Measurements from ENCODE around the gene LRRC27.

The LRRC27 gene

DNA sequence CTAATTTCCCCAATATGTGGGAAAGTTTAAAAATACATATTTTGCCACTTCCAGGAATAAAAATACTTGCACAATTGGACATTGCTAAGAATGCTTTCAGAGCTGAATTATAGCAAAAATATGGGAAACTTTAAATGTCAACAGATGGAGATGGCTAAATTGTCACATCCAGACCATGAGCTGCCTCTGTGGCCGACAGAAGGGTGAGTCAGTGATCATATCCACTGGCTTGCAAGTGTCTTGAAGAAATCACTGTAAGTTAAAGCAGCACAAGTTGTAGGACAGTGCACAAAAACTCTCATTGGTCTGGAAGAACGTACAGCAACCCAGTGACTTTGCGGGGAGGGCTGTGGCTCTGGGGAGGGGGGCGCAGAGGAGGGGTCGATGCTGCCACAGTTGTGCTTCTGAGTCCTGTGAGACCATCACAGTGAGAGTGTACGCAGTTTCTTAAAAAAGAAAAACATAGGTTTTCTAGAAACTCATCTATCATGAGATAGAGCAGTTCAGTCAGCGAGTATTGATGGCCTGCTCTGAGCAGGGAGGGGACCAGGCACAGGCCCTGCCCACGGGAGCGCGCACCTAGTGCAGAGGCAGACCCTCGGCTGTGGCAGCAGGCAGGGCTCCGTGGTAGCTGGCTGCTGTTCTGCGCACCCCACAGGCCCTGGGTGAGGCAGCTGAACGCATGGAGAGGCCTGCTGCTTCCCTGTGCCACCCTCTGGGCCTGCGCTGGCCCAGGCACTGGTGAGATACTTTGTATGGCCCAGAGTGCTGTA is 25.5 kb downstream of the LRRC27 start:
- DNase-seq (ENCODE audit: low read depth), result no peak

DNA sequence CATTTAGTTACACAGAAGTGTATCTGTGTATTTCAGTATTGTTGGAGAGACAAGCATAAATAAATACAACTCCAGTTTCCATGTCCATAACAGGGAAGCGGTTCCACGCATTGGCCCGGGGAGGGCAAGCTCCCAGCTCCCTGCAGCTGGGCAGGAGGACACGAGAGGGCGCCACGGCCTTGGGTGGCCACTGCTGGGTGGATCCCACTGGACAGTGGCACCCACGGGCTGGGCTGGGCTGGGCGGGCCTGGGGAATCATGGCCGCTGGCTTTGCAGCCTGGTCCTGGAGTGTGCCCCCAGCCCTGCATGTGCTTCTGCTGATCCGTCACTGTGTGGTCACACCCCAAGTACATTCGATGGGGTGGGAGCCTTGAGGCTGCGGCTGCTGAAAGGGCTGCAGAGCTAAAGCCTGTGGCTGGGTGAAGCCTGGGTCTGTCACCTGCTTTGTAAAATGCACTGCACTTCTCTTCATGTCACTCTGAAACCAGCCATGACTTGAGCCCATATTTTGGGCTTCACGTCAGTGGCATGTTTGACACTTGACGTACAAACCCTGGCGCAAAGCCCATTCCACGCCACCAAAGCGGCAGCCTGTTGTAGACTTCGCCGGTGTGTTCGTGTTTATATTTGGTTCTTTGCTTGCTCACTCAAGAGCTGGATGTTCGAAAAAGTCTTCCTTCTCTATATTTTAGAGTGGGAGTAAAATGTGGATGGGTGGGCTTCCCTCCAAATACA is 27.5 kb downstream of the LRRC27 start:
- DNase-seq (ENCODE audit: low read depth), result no peak

DNA sequence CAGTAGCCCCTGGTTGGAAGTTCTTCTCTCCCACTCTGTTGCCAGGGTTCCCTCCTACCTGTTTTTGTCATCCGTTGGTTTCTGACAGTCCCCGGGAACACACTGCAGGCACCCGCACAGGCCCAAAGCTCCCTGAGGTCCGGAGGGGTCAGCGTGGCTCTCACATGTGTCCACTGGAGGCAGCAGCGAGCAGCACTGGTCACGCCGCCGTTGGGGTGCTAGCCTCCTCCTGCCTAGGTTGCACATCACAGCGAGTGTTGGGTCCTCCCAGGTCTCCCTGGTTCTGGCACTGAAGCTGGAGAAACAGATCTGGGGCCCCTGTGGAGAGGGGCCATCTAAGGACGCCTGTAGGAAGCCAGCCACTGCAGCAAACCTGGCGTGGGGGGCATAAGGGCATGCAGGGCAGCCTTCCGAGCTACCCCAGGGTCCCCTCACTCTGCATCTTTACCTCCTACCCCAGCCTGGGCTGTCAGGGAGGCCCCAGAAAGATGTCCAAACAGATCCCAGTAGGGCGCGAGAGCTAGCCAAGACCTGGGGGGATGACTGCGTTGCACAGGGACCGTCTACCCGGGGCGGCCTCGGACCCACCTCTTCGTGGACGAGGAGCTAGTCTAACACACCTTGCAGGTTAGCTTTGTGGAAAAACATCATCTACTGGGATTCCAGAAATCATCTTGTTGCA is 28.9 kb downstream of the LRRC27 start:
- DNase-seq (ENCODE audit: low read depth), result no peak

DNA sequence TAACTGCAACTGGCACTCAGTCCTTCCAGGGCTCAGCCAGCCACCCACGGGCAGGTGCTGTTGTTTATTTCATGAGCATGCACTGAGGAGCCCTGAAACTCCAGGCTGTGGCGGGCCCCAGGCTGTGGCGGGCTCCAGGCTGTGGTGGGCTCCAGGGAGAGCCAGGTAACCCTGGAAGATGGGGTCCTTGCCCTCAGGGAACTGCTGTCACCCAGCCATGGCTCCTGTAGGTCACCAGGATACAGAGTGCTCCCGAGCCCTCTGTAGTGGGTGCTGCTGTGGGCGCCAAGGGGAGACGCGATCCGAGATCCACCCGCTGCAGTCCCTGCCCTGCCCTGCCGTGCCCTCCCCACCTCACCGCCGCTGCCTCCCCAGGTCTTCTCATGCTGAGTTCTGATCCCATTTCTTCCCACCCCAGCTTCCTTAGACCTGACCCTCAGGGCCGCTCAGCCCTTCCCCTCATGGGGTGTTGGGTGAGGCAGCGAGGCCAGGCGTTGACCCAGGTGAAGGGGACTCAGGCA is 29.6 kb downstream of the LRRC27 start:
- no peak for DNase-seq (ENCODE audit: low read depth)

DNA sequence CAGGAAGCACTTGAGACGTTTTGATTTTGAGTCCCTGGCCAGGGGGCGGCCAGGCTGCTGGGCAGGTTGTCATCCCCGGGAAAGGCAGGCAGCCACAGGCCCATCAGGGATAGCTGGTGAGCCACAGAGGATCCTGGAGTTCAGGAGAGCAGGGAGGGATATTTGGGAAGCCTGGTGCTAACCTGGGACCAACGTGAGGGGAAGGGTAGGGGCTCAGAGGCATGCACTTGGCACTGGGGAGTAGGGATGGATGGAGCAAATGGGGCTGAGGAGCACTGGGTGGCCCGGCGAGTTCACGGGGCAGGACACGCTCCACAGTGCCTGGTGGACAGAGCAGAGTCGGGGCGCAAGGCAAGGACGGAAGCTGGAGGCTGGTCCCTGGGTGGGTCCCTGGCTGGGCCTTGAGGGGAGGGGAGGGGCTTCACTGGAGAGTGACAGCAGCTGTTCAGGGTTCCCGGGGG is 30.2 kb downstream of the LRRC27 start:
- DNase-seq (ENCODE audit: low read depth), result no peak

DNA sequence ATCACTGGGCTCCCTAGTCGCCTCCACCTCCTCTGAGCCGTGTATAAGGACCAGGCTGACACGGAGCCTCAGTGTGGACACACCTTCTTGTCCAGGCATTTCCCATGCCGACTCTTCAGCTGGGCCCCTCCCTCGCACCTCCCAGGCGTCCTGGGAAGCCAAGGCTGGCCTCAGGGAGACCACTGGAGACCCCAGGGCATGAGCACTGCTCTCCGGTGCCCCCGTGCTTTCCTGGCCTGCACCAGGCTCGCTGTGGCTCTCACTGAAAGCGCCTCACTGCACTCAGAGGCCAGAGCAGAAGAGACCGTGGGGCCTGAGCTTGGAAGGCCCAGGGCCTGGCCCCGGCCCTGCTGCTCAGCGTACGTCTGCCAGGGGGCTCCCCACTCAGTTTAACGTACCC is 31.4 kb downstream of the LRRC27 start:
- no peak for DNase-seq (ENCODE audit: low read depth)

DNA sequence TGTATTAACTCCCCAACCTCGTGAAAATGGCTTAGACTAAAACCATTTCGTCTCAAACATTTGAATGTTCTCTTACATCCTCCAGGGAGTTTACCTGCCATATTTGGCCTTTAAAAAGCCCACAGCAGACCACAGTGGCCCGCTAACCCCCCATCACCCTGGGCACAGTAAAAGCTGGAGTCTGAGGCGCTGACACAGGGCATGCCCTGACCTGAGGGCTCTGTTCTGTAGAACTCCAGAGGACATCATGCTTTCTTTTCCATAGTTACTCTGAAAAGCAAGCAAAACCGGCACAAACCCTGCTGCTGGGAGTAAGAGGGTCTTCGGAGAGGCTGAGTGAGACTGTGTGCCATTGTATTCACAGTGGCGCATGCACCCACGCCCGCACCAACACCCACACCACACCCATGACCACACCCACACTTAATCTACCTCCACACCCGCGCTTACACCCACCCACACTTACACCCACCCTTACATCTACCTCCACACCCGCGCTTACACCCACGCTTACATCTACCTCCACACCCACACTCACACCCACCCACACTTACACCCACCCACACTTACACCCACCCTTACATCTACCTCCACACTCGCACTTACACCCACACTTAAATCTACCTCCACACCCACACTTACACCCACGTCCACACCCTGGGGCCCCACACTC is 32.1 kb downstream of the LRRC27 start:
- no peak for DNase-seq (ENCODE audit: low read depth)

DNA sequence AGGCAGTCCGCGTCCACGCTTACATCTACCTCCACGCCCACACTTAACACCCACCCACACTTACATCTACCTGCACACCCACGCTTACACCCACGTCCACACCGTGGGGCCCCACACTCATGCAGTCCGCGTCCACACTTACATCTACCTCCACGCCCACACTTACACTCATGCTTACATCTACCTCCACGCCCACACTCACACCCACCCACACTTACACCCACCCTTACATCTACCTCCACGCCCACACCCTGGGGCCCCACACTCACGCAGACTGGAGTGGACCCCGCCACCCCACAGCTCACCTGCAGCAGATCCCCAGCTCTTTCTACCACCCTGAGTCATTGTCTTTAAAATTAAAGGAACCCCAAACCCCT is 32.6 kb downstream of the LRRC27 start:
- DNase-seq (ENCODE audit: low read depth), result no peak

DNA sequence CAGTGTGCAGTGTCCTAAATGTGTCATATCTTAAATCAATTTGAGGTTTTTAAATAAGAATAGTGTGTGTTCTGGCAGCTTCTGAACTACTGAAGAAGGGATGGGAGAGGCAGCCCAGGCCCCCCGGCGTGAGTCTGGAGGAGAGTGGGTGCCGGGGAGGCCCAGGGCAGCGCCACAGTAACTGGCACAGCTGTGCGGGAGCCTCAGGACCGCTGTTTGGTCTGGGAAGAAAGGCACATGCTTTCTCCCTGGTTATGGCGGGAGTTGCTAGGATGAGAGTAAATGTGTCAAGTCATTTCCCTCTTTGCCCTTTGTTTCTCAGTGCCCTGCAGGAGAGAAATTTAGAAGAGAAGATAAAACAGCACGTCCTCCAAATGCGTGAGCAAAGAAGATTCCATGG is 33.1 kb downstream of the LRRC27 start:
- no peak for DNase-seq (ENCODE audit: low read depth)

DNA sequence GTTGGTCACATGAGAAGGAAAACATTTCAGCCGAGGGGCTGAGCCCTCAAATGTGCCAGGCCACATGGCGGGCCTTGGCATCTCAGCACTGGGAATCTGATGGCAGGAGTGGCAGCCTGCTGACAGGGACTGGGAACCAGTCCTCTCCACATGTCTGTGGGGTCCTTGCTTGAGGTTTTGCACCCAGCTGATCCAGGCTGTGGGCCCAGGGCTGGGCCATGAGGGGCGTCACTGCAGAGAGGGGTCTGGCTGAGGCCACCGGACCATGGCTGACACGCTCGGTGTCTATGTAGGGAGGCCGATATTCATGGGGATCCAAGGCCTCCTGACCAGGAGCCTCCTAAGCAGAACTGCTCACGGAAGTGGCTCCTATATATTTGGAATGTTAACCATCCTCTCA is 34.0 kb downstream of the LRRC27 start:
- no peak for DNase-seq (ENCODE audit: low read depth)

DNA sequence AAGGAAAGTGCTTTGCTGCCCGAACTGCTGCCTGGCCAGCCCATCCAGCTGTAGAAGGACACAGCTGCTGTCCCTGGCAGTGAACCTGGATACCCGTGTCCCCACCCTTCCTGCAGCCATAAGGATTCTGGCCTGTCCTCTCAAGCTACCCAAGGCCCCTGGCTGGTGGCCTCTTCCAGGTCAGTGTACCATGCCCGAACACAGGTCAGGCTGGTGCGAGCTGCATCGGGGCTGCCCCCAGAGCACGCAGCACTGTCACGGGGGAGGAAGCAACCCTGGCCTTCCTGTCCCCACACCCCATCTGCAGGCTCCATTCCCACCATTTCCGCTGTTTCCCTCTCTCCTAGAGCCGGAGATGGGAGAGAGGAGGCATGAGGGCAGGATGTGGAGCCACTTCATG is 34.5 kb downstream of the LRRC27 start:
- no peak for DNase-seq (ENCODE audit: low read depth)

DNA sequence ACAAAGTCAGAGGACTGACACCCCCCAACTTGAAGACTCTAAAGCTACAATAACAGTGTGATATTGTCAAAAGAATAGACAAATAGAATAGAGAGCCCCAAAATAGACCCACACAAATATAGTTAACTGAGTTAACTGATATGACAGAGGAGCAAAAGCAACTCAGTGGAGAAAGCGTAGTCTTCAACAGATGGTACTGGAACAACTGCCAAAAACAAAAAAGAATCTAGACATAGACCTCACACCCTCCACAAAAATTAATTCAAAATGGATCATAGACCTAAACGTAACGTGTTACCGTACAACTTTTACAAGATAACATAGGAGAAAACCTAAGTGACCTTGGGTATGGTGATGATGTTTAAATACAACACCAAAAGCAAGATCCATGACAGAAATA is 36.4 kb downstream of the LRRC27 start:
- no peak for DNase-seq (ENCODE audit: low read depth)

DNA sequence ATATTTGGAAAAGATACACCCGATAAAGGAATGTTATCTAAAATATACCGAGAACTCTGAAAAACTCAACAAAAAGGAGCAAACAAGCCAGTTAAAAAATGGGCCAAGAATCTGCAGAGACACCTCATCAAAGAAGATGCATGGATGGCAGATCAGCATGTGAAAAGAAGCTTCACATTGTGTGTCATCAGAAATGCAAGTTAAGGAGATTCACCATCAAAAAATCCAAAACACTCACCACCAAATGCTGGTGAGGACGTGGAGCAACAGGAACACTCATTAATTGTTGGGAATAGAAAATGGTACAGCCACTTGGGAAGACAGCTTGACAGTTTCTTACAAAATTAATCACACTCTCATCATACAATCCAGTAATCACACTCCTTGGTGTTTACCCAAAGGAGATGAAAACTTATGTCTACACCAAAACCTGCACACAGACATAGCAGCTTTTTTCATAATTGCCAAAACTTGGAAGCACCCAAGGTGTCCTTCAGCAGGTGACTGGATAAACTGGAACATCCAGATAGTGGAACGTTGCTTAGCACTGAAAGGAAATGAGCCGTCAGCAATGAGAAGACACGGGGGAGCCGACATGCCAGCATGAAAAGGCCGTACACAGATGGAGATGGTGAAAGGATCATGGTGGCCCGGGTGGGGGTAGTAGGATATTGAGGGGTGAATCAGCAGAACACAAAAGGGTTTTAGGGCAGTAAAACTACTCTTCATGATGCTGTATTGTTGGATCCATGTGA is 37.1 kb downstream of the LRRC27 start:
- no peak for DNase-seq (ENCODE audit: low read depth)

DNA sequence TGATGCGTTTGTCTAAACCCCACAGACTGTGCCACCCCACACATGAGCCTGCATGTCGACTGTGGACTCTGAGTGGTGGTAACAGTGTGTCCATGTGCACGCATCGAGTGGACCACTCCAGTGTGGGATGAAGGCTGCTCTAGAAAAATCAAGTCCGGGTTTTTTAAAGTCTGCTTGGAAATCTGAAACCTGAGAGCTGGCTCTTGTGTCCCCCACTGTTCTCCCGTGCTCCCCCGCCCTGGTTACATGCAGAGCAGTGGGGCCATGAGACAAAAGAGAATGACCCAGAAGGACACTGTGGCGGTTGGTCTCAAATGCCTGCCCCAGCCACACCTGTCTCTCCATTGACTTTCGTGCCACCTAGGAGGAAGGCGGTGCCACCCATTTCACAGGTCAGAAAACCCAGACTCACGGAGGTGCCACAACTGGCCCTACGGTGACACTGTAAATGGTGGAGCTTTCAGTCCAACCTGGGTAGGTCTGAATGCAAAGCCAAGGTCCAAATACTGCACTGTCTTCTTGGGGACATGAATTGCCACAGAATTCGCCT is 37.7 kb downstream of the LRRC27 start:
- no peak for DNase-seq (ENCODE audit: low read depth)

DNA sequence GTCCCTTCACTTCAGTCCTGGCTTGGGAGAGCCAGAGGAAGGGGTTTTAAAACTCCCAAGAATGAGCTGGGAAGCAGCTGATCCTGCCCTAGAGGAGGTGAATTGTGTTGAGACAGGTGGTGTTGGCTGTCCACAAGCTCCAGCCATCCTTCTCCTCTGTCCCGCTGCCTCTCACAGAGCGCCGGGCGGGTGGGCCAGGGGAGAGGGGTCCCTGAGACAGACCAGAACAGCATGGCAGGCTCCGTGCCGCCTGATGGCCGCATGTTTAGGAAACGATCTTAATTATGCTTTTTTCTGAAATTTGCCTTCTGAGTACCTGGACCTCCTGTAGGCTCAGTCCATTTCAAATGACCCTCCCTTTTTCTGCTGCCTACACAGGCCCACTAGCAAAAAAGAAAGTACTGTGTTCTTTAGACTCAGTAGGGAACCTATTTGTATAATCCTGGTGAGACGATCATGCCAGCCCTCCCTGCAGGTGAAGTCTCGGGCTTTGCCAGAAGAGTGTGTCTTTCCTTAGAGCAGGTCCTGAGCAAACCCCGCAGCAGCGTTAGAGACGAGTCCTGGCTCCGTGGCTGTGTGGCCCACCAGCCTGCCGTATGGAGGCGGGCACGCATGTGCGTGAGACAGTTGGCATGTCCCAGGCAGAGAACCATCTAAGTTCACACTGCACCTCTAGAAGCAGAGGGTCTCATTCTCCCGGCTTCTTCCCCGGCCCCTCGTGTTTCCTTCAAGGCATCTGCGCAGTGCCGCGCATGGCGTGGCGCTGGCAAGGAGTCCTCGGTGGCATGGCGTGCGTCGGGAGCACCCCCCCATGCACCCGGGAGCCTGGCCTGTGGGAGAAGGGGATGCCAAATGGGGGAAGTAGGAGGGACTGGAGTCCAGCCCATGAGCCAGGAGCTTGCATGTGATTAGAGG is 38.7 kb downstream of the LRRC27 start:
- DNase-seq (ENCODE audit: low read depth), result no peak

DNA sequence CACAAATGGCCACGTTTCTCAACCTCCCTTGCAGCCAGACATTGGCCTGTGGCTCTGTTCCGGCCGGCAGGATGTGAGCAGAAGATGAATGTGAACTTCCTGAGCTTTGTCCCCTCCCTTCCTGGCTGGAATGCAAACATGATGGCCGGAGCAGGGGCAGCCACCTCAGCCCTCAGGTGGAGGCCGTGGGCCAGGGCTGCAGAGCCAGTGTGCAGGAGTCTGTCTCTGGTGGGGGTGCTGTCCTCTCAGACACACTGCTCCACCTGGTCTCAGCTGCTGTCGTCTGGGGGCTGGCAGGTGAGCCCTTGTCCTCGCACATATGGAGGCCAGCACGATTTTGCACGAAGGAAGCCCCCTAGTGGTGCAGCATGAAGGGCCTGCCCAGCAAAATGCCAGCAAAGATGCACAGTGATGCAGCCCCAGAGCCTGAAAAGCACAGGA is 39.7 kb downstream of the LRRC27 start:
- no peak for DNase-seq (ENCODE audit: low read depth)

DNA sequence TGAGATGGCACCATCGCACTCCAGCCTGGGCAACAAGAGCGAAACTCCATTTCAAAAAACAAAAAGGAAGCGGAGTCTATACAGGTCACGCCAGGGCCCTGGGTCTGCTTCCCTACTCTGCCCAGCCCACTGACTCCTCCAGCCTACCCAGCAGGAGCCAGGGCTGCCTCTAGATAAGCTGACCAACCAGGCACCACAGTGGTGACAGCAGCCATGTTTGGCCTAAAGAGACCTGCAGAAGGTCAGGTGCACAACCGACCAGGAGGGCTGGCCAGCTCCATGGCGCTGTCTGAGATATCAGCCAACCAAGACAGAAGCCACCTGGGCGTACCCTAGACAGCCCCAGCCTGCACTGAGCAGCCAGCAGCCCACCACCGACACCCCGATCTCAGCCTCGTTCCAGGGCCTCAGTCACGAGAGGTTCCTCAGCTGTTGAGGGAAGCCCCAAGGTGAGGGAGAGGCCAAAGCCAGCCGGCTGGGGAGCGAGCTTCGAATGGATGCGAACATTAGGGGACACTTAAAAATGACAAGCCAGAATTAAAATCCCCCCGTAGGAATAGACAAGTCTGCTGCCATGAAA is 40.6 kb downstream of the LRRC27 start:
- no peak for DNase-seq (ENCODE audit: low read depth)

DNA sequence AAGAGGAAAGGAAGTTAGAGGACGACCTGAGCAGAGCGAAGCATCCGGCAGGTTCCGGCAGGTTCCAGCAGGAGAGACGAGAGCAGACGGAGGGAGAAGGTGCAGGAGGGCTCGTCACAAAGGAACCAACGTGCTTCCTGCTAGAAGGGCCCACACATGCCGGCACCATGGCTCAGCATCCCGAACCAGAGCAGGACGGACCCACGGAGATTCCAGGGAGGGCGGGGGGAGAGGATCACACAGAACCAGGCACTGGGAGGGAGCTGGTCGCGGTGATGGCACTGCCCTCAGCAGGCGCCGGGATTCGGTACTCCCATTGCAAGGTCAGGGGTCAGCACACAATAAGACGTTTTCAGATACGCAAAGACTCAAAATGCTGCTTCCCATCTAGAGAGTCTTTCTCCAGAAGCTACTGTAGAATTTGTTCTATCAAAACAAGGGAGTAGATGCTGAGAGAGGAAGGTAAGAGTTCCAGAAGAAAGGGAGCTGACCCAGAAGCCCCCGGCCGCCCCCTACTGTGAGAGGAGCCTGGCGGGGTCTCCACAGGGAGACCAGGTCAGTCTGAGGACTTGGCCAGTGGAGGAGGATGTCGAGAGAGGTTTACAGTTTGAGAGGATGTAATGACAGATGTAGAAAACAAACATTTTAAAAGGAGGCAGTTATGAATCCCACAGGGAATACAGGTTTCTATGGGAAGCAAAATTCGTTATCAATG is 41.4 kb downstream of the LRRC27 start:
- DNase-seq (ENCODE audit: low read depth), result no peak

DNA sequence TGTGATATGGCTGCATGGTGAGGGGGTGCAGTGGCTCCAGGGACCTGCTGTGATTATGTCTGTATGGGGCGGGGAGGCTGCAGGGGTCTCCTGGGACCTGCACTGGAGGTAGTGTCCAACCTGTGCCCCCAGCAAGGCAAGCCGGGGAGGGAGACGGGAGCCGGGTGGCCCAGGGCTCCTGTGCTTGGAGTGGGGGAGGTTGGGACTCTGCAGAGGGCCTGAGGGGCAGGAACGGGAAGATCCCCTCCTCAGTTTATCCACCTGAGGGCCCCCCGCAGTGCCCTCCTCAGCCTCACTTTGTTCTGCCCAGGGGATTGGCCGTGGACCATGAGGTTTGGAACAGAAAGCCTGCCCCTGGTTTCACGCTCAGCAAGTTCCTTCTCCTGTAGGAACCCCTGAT is 42.2 kb downstream of the LRRC27 start:
- DNase-seq (ENCODE audit: low read depth), result no peak
